H1 (cell line): ENCODE results near the gene RHOT1.

Source experiments
- EGR1 ChIP-seq: IDR thresholded peaks from 2 replicates; pipeline ENCODE4 v1.6.1; 2011; ENCODE audit warnings: low read depth, low read length, borderline replicate concordance
- EP300 ChIP-seq, 2 experiments: IDR thresholded peaks; 1 replicate in 1 of 2; 2 replicates in 1 of 2; pipeline ENCODE4 v1.6.1; 2011 to 2012; ENCODE audit warnings: low read depth in 2 of 2, low read length in 2 of 2, mild to moderate bottlenecking in 2 of 2, borderline replicate concordance in 1 of 2, inconsistent platforms in 1 of 2, moderate library complexity in 1 of 2
- EZH2 ChIP-seq: fragments of 200-600 bp; sonication (generic); IDR thresholded peaks from 2 replicates; pipeline ENCODE4 v1.7.1; 2012; ENCODE audit warnings: low read depth, mild to moderate bottlenecking, moderate library complexity, low read length, inconsistent platforms; ENCODE audit not compliant: severe bottlenecking
- MAFK ChIP-seq: IDR thresholded peaks from 2 replicates; pipeline ENCODE4 v1.6.1; 2012; ENCODE audit warnings: low read depth, mild to moderate bottlenecking, improper control_type of control experiment, low read length
- POLR2A ChIP-seq, 2 experiments: IDR thresholded peaks; 1 replicate in 1 of 2; 2 replicates in 1 of 2; pipeline ENCODE4 v1.6.1; 2011; ENCODE audit warnings: low read depth in 2 of 2, low read length in 2 of 2, mild to moderate bottlenecking in 2 of 2; ENCODE audit errors: control extremely low read depth in 1 of 2
- RAD21 ChIP-seq, 2 experiments: IDR thresholded peaks in 1 of 2; conservative IDR thresholded peaks in 1 of 2; 2 replicates each; pipeline ENCODE4 v1.6.1; 2011; ENCODE audit warnings: low read depth in 2 of 2, low read length in 2 of 2, improper control_type of control experiment in 1 of 2, inconsistent platforms in 1 of 2, mild to moderate bottlenecking in 1 of 2, moderate library complexity in 1 of 2
- SIX5 ChIP-seq: IDR thresholded peaks from 2 replicates; pipeline ENCODE4 v1.6.1; 2011; ENCODE audit warnings: mild to moderate bottlenecking, low read depth, low read length
- TF ChIP-seq, protein P1 (sequence below), 3 experiments: IDR thresholded peaks; 1 replicate in 2 of 3; 2 replicates in 1 of 3; pipeline versions ENCODE4 v1.5.1 to v1.6.1; 2011; ENCODE audit warnings: low read length in 3 of 3, mild to moderate bottlenecking in 3 of 3, inconsistent platforms in 2 of 3, low read depth in 1 of 3, moderate library complexity in 1 of 3; ENCODE audit not compliant: insufficient read depth in 1 of 3; ENCODE audit errors: control extremely low read depth in 1 of 3

DNA sequence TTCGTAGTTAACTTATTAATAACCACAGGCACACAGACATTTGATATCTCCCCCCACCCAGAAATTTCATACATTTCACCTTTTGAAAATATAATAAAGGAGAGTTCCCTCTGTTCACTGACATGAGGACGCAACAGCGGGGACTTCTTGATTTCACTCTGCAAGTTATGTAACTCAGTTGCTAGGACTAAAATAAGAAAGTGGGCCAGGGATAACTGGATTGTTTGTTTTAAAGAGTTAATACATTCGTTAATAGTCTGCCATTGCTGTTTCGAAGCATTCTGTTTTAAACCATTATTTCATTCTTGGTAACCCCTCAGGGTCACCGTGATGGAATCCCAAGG lies 1.2 kb downstream of the RHOT1 start:
- TF ChIP-seq MAFK (no peak), EGR1 (no peak), EP300 (IDR thresholded peaks at IDR 0.05; ENCODE audit: borderline replicate concordance in 1 of 2, low read depth in 2 of 2, low read length in 2 of 2) (no peak), RAD21 (IDR thresholded peaks at IDR 0.05 in 1 of 2, conservative IDR thresholded peaks at IDR 0.05 in 1 of 2; ENCODE audit: low read depth in 2 of 2, low read length in 2 of 2) (no peak), POLR2A (IDR thresholded peaks at IDR 0.05; ENCODE audit: control extremely low read depth in 1 of 2, low read depth in 2 of 2, low read length in 2 of 2) (no peak), EZH2 (no peak), SIX5 (no peak)
- TF ChIP-seq, protein P1, sequence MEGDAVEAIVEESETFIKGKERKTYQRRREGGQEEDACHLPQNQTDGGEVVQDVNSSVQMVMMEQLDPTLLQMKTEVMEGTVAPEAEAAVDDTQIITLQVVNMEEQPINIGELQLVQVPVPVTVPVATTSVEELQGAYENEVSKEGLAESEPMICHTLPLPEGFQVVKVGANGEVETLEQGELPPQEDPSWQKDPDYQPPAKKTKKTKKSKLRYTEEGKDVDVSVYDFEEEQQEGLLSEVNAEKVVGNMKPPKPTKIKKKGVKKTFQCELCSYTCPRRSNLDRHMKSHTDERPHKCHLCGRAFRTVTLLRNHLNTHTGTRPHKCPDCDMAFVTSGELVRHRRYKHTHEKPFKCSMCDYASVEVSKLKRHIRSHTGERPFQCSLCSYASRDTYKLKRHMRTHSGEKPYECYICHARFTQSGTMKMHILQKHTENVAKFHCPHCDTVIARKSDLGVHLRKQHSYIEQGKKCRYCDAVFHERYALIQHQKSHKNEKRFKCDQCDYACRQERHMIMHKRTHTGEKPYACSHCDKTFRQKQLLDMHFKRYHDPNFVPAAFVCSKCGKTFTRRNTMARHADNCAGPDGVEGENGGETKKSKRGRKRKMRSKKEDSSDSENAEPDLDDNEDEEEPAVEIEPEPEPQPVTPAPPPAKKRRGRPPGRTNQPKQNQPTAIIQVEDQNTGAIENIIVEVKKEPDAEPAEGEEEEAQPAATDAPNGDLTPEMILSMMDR (IDR thresholded peaks at IDR 0.05; ENCODE audit: control extremely low read depth in 1 of 3, insufficient read depth in 1 of 3, low read depth in 1 of 3, low read length in 3 of 3) = no peak
